CD1c-positive myeloid dendritic cell (primary cell): ENCODE data around the gene PER2.
"Not testable (repeated sequence)": the region's sequence is repeated elsewhere in the genome, so short reads cannot be mapped to it uniquely, and the experiment has no call there.

ENCODE experiments used
- DNase-seq: peaks from one replicate; pipeline ENCODE4 v3.0.0-alpha.2; 2016; ENCODE audit errors: extremely low spot score

PER2 gene

GRCh38 chr2:238313289-238313990 is 25.0 kb upstream of the PER2 start:
- DNase-seq, result no peak

GRCh38 chr2:238310721-238311120 is 22.3 kb upstream of the PER2 start:
- DNase-seq, result not testable (repeated sequence)

GRCh38 chr2:238308177-238308576 is 19.8 kb upstream of the PER2 start:
- DNase-seq, result no peak

- DNase-seq, result no peak
Measured at GRCh38 chr2:238306672-238306998, 18.2 kb upstream of the PER2 start.

GRCh38 chr2:238305965-238306671 is 17.7 kb upstream of the PER2 start:
- DNase-seq, result no peak

GRCh38 chr2:238305092-238305862 is 16.9 kb upstream of the PER2 start:
- DNase-seq, result no peak

- DNase-seq, result no peak
Measured at GRCh38 chr2:238304116-238304515, 15.7 kb upstream of the PER2 start.

- DNase-seq, result no peak
Measured at GRCh38 chr2:238302751-238303150, 14.3 kb upstream of the PER2 start.

- no peak for DNase-seq
Measured at GRCh38 chr2:238302087-238302486, 13.7 kb upstream of the PER2 start.

- no peak for DNase-seq
Measured at GRCh38 chr2:238299803-238300202, 11.4 kb upstream of the PER2 start.

GRCh38 chr2:238296638-238297457 is 8.4 kb upstream of the PER2 start:
- no peak for DNase-seq

- no peak for DNase-seq
Measured at GRCh38 chr2:238295144-238296112, 7.0 kb upstream of the PER2 start.

GRCh38 chr2:238294393-238295143 is 6.2 kb upstream of the PER2 start:
- DNase-seq, result no peak

GRCh38 chr2:238294046-238294392 is 5.6 kb upstream of the PER2 start:
- DNase-seq, result no peak

- no peak for DNase-seq
Measured at GRCh38 chr2:238291550-238292281, 3.3 kb upstream of the PER2 start.

- no peak for DNase-seq
Measured at GRCh38 chr2:238290715-238291549, 2.5 kb upstream of the PER2 start.

GRCh38 chr2:238290091-238290509 is 1.7 kb upstream of the PER2 start:
- DNase-seq, result no peak

- no peak for DNase-seq
Measured at GRCh38 chr2:238289574-238289973, 1.2 kb upstream of the PER2 start.
